HG03066 (cell line): ENCODE measurements around the gene MYCBPAP.

Source experiments
- ATAC-seq: cut with Tn5 transposase; IDR thresholded peaks from one replicate; pipeline ENCODE4 v1.9.1; 2021; ENCODE audit warnings: low read depth; ENCODE audit not compliant: unreplicated experiment

Gene MYCBPAP

DNA sequence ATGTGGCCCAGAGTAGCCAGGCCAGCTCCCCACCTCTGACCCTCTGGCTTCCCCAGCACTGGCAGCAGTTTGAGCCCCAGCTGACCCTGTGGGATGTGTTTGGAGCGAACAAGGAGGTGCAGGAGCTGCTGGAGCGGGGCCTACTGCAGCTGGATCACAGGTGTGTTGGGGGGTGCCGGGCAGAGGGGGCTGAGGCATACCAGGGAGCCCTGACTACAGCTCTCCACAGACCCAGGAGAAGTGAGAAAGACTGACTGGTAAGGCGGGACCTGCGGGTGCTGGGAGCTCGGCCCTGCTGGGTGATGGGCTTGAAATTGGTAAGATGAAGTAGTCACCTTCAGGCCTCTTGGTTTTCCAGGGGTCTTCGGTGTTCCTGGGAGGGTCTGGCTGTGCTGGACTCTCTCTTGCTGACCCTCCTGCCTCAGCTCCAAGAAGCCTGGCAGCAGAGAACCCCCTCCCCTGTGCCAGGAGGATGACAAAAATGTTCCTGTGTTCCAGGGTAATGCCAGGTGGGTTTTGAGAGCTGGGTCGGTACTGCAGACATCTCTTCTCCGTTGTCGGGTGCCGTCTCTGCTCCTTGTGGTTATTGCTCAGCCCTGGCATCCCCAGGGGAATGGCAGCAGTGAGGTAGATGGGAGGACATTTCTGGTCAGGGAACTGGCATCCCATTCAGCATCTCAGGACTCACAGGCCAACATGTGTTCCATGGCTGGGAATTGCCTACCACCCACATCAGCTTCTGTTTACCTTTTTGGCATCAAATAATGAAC, 23.7 kb upstream of the MYCBPAP start:
- ATAC-seq = no peak

DNA sequence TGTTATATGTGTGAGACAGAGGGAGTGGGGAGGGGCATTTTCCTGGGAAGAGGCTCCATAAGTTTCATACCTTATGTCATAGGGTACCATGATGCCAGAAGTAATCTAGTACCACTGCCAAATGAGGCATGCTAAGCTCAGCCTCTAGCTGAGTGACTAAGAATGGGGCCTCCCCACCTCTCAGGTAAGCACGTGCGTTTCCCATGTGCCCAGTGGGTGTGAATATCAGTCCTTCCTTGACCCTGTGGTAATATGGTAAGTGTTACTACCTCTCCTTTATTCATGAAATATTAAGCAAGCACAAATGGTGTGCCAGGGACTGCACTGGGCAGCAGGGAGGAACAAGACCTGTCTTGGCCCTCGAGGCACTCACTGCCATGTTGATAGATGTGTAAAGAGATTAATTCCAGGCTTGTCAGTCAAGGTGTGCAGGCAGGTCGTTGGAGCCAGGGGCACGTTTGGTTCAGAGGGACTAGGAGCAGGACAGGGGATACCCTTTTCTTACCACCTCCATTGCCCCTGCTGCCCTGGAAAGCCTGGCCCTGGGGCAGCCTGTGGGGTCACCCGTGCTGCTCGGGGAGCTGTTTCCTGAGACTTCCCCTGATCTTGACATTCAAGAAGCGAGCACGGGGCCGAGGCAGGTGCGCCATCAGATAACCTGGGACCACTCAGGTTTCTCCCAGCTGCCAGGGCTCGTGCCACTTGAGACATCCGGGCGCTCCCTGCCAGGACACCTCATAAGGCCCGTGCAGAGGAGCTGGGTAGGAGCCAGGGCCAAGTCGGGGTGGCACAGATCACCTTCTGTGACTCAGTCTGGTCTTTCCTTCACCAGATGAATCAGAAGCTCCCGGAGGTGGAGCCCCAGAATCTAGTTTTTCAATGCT, 20.8 kb upstream of the MYCBPAP start:
- no peak for ATAC-seq

DNA sequence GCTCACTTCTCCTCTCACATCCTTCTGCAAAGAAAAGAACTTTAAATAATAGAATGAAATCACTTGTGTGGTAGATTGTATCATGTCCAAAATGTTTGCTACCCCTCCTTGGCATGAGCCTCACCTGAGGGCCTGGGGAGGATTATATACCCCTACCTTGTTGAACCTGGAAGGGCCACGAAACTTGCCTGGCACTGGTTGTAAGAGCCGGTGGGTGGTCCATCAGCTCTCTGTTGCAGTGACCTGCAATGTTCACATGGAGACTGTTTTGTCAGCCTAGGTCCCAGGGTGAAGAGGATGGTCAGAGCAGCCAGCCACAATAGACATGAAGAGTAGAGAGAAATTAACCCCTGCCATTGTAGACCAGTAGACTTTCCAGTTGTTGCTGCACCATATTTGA, 19.4 kb upstream of the MYCBPAP start:
- ATAC-seq = no peak

DNA sequence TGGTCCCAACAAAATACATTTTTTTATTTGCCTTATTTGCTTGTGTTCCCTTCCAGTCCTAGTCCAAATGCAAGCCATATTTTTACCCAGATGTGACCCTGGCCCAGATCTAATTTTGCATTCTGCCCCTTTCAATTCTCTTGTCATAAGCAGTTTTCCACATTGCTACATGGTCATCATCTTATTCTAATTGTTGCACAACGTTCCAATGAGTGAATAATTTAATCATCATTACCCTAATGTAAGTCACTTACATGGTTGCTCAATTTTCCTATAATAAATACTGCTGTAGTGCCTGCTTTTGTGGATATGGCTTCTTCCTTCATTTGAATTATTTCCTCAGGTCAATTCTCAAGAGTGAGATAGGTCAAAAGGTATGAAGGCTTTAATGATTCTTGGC, 16.7 kb upstream of the MYCBPAP start:
- ATAC-seq = no peak

DNA sequence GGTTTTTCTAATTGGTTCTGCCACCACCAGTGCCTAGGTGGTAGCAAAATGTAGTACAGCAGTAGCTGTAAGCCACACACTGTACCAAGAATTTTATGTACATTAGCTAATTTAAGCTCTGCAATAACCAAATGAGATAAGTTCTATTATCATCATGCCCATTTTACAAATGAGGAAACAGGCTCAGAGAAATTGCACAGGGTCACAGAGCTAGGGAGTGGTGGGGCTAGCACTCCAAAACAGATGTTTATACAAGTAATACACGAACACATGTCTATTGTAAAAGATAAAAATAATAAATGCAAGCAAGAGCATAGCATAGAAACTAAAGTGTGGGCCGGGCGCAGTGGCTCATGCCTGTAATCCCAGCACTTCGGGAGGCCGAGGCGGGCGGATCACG, 16.0 kb upstream of the MYCBPAP start:
- ATAC-seq = no peak

DNA sequence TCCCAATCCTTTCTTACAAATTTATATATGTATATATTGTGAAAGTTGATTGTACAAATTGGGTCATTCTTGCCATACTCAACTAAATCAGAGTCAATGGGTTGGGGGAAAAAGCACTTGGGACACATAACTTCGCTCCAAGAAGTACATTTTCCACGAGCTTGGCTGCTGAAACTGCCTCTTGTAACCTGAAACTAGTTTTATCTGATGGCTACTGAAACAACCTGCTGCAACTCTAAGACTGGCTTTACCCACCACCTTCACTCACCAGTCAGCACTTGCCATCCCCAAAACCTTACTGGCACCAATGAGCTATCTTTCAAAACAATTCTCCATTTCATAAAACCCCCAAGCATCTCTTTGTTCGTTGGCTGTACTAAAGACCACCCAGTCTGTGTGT, 14.5 kb upstream of the MYCBPAP start:
- ATAC-seq = no peak

DNA sequence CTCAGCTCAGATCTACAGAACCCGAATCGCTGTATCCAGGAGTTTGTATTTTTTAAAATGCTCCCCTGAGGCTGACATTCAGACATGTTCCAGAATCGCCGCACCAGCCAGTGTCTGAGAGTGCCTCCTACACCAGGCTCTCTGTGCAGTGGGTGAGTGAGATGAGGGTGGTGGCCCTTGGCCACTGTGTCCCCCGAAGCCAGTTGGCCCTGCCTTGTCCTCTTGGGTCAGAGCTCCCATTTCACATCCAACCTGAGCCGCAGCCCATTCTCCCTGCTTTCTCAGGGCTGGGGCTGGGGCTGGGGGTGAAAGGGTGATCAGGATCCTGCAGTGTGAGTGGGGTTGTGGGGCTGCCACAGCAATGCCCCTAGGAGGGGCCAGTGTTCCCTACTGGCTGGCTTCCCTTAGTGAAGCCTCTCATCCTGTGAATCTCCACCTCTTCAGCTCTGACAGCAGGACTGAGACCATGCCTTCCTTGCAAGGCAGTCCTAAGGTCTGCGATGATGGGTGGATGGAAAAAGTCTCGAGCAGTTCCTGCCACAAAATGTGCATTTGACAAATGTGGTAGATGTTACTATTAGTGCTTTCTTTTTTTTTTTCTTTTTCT, 12.9 kb upstream of the MYCBPAP start:
- ATAC-seq = no peak

DNA sequence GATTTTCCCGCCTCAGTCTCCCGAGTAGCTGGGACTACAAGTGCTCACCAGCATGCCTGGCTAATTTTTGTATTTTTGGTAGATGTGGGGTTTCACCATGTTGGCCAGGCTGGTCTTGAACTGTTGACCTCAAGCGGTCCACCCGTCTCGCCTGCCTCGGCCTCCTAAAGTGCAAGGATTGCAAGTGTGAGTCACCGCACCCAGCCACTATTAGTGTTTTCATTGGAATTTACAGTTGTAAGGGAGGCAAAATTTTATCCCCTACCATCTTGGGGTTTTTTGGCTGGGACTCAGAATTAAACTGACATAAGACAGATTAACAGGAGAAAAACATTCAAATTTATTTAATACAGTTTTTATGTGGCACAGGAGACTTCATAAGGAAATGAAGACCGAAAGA, 12.3 kb upstream of the MYCBPAP start:
- no peak for ATAC-seq

DNA sequence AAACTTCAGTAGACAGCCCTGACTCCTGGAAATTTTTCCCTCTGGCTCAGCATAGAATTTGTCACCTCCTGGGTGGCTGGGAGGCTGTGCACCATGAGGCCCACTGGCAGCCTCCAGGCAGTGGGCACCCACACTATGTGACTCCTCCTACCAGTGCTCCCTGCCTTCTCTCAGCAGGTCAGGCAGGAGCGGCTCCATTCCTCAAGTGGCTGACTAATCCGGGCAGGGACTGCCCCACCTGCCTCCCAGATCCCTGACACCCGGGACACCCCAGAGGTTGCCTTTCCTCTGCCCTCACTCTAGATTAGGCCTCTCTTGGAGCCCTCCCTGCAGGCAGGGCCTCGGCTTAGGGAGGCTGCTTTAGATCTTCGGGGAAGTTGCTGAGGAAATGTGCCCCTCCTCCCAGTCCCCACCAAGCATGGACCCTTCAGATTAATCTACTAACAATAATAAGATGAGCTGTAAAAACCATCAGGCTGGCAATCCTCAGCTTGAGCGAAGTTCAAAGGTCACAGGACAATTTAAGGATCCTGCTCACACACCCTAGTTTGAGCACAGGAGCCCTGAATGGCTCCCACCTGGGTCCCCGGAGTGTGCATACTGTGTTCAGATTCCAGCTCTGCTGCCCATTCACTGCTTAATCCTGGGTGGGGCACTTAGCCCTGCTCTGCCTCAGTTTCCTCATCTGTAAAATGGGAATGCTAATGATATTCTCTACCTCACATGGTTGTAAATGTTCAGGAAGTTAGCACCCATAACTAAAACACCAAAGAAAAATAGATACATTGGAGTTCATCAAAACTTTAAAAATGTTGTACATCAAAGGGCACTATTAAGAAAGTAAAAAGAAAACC, 10.0 kb upstream of the MYCBPAP start:
- ATAC-seq = no peak

DNA sequence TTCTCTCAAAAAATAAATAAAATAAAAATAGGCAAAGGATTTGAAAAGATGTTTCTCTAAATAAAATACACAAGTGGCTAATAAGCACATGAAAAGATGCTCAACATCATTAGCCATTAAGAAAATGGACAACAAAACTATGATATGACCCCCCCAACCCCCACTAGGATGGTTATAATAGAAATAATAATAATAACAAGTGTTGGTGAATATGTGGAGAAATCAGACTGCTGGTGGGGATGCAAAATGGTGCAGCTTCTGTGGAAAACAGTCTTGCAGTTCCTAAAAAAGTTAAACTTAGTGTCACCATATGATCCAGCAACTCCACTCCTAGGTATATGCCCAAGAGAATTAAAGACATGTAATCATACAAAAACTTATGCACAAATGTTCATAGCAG, 9.0 kb upstream of the MYCBPAP start:
- no peak for ATAC-seq

DNA sequence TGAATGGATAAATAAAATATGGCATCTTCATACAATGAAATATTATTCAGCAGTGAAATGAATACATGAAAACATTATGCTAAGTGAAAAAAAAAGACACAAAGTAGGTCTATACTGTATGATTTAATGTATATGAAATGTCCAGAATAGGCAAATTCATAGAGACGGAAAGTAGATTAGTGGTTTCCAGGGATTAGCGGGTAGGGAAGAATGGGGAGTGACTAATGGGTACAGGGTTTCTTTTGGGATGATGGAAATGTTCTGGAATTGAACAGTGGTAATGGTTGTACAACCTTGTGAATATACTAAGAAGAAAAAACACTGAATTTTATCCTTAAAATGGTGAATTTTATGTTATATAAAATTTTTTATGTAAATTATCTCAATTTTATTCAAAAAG, 8.5 kb upstream of the MYCBPAP start:
- no peak for ATAC-seq

DNA sequence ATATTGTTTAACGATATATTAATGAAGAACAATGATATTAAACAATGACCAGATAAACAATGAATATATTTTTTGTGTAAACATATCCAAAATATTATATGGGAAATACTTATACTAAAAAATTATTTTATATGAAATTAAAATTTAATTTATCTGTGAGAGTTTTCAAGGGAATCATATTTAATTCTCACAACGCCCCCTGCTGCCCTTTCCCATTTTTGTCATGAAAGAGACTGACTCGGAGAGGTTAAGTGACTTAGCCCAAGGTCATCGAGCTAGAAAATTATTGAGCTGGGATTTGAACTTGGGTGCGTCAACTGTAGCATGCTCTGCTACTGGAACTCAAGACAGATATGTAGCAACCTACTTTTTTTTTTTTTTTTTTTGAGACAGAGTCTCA, 7.2 kb upstream of the MYCBPAP start:
- no peak for ATAC-seq

DNA sequence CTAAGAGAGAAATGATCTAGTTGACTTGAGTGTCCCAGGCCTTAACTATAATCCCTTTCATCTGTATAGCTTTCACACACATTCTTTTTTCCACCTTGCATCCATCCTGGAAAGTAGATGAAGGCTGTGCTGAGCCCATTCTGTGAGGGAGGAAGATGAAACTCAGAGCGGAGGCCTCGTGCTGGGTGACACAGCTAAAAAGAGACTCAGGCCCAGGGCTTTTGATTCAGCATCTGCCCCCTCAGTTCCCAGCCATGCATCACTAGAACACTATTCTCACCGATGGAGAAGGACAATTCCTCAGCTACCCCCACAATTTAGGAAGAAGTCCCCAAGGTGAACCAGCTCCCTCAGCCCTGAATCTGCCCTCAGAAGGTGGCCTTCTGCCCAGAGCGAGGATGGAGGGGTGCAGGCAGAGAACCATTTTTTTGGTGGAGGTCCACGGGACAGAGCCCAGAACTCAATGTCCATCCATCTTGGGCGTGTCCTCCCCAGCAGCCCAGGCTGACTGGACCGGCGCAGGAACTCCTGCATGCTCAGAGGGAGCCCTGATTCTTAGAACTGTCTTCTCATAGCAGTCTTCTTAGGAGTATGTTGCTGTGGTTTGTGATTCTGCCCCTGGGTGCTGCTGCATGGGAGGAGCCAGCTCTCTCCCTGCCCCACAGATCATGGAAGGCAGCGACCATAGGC, 5.8 kb upstream of the MYCBPAP start:
- no peak for ATAC-seq

DNA sequence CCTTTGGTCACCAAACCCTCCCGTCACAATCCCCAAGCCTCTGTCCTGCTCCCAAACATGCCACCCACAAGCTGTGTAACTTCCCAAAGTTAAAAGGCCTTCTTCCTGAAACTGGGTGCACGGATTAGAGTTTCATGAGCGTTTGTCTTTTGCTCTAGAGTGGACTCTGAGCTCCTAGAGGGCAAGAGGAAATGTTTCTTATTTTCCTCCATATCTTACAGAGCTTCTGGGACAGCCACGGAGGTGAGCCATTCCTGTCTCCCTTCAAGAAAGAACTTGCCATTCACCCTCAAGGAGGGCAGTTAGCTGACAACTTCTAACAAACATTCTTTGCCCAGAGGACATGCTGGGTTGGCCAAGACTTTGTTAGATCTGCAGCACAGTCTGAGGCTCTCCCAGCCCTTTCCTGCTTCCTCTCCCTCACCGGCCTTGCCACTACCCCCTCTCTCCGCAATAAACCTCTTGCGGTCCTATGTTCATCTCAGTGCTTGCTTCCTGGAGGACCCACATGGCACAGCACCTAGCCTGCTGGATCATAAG, 2.6 kb upstream of the MYCBPAP start:
- ATAC-seq = no peak

DNA sequence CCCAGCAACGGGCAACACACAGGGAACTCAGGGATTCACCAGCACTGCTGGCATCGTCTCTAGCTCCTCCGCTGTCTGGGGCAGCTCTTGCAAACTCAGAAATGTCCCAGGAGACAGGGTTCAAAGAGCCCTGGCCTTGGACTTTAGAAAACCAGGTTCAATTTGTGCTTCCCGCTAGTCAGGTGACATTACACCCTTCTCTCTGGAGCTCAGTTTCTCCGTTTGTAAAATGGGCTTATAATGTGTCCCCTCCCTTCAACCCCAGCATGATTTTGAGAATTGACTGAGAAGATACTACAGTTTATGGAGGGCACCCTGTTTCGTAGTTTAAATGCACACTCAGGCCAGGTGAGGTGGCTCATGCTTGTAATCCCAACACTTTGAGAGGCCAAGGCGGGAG, 1.9 kb upstream of the MYCBPAP start:
- ATAC-seq = no peak

DNA sequence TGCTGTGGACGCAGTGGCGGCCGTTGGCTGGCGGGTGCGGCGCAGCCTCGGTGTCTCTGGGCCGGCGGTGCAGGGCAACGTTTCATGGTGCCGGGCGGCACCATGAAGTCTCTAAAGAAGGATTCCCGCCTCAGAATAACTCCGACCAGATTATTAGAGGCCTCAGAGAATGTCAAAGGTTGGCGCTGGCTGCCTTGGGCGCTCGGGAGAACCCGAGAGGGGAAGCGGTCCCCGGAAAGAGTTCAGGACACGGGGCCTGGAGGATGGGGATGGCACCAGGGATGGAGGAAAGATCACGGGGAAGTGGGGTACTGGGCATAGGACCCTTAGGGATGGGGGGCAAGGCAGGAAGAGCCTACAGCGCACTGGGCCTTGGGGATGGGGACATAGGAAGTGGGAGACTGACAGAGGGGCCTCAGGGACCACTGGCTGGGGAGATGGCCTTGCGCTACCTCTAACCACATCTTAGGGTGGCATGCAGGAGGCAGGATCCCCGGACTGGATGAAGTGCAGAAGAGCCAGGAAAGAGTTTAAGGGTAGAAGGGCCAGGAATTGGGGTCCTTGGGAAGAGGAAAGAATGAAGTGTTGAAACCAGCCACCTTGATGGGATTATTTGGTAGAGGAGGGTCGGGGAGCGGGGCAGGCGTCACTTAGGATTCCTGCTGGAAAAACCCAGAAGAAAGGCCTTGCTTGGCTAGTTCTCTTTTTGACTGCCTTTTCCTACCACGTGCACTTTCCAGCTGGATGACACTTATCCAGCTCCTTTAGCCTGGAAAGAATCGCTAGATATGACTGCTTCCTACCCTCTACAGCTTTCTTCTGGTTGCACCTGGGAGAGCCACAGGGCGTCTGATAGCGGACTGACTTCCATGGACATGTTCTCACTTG, 578 bp downstream of the MYCBPAP start:
- ATAC-seq = no peak

DNA sequence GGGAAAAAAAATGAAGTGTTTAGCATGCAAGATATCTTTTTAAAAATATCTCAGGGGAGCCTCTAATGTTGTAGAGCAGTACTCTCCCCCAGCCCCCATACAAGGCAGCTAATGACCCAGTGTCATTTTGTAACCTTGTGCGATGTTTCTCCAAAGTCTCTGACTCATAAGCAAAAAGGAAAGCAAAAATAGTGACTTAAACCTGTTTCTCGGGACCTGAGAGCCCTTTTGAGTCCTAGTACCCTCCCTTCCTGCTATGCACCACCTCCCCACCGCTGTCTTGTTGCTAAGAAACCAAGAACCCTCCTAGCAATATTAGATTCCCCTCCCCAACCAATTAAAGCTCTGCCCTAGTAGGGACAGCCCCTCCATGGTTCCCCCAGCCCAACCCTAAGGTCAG, 2.8 kb downstream of the MYCBPAP start:
- ATAC-seq = no peak

DNA sequence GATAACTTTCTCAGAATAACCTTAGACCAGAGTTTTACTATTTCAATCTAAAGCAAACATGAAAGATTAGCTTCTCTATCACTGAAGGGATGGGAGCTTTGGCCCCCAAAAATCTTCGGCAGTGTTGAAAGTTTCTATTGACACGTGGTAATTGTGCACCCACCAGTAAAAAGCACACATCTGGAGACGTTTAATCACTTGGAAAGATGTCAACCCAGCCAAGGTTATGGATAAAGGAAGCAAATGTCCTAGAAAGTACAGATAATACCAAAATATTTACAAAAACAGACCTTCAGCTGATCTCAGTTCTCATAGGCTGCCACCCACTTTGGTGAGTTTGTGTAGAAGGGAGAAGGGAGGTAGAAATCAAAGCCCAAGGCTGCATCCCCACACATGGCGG, 5.3 kb downstream of the MYCBPAP start:
- ATAC-seq = no peak

DNA sequence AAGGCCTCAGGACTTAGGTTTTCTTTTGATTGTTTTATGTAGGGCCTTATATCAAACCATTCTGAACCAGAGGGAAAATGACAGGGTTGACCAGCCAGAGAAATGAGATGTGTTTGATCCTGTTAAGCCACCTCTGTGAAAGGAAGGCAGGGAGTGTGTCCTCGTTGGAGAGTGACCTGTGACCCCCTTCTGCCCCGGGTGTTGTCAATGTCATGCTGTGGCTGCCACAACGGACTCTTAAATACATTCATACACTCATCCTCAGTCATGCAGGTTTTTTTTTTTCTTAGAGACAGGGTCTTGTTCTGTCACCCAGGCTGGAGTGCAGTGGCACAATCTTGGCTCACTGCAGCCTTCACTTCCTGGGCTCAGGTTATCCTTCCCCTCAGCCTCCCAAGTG, 6.1 kb downstream of the MYCBPAP start:
- no peak for ATAC-seq
